ENCODE data around the gene TSR2.

TSR2 gene

DNA sequence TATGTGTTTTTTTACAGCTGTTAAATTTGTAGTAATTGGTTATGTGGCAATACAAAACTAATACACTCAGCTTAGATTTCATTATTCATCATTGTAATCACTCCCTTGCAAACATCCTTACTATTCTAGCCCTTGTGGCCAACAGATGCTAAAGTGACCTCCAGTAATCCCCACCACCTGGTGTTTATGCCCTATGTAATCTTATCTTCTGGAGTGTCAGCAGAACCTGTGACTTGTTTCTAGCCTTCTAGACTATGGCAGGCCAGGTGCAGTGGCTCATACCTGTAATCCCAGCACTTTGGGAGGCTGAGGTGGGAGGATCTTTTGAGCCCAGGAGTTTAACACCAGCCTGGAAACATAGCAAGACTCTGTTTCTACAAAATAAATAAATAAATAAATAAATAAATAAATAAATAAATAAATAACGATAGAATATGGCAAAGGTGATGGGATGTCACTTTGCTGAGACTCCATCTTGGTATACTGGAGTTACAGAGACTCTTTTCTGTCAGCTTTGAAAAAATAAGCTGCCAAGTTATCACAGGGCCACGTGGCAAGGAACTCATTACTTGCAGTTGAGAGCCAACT lies 12.3 kb upstream of the TSR2 start (continued):
- TF ChIP-seq, protein P1, sequence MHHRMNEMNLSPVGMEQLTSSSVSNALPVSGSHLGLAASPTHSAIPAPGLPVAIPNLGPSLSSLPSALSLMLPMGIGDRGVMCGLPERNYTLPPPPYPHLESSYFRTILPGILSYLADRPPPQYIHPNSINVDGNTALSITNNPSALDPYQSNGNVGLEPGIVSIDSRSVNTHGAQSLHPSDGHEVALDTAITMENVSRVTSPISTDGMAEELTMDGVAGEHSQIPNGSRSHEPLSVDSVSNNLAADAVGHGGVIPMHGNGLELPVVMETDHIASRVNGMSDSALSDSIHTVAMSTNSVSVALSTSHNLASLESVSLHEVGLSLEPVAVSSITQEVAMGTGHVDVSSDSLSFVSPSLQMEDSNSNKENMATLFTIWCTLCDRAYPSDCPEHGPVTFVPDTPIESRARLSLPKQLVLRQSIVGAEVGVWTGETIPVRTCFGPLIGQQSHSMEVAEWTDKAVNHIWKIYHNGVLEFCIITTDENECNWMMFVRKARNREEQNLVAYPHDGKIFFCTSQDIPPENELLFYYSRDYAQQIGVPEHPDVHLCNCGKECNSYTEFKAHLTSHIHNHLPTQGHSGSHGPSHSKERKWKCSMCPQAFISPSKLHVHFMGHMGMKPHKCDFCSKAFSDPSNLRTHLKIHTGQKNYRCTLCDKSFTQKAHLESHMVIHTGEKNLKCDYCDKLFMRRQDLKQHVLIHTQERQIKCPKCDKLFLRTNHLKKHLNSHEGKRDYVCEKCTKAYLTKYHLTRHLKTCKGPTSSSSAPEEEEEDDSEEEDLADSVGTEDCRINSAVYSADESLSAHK (tag by site-specific recombination; IDR thresholded peaks at IDR 0.05) = peak; percentile 23; the same call in 1 of the 2 replicates
- TF ChIP-seq ZNF404 (tag by site-specific recombination; IDR thresholded peaks at IDR 0.05) (peak; percentile 73; the same call in 1 of the 2 replicates), ZNF664 (tag by site-specific recombination; IDR thresholded peaks at IDR 0.05) (peak; percentile 69; the same call in 1 of the 2 replicates), ZNF785 (tag by site-specific recombination; IDR thresholded peaks at IDR 0.05) (no peak), ZNF302 (tag by site-specific recombination; IDR thresholded peaks at IDR 0.05; ENCODE audit: low read depth) (no peak), ZNF654 (tag by site-specific recombination; IDR thresholded peaks at IDR 0.05; ENCODE audit: low read depth) (peak; percentile 28), PRDM1 (tag by site-specific recombination; IDR thresholded peaks at IDR 0.05) (no peak), ZNF670 (tag by site-specific recombination; IDR thresholded peaks at IDR 0.05; ENCODE audit: low read depth) (no peak), ZNF416 (tag by site-specific recombination; IDR thresholded peaks at IDR 0.05) (no peak), ZNF140 (tag by site-specific recombination; IDR thresholded peaks at IDR 0.05) (peak; percentile 88), ZFP37 (tag by site-specific recombination; IDR thresholded peaks at IDR 0.05) (0 out of 2 replicates have a peak, but pooled peaks have one; percentile 46), IKZF3 (tag by site-specific recombination; IDR thresholded peaks at IDR 0.05) (no peak), ZNF292 (tag by site-specific recombination; IDR thresholded peaks at IDR 0.05; ENCODE audit: borderline replicate concordance, low read depth) (peak; percentile 59; the same call in 1 of the 2 replicates), ZNF266 (tag by site-specific recombination; IDR thresholded peaks at IDR 0.05; ENCODE audit: low read depth) (0 out of 2 replicates have a peak, but pooled peaks have one; percentile 43), ZNF677 (tag by site-specific recombination; IDR thresholded peaks at IDR 0.05) (no peak), ZNF223 (tag by site-specific recombination; IDR thresholded peaks at IDR 0.05) (peak; percentile 62; the same call in 1 of the 2 replicates)
- TF ChIP-seq, protein P2, sequence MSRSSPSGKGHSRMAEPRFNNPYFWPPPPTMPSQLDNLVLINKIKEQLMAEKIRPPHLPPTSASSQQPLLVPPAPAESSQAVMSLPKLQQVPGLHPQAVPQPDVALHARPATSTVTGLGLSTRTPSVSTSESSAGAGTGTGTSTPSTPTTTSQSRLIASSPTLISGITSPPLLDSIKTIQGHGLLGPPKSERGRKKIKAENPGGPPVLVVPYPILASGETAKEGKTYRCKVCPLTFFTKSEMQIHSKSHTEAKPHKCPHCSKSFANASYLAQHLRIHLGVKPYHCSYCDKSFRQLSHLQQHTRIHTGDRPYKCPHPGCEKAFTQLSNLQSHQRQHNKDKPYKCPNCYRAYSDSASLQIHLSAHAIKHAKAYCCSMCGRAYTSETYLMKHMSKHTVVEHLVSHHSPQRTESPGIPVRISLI (tag by site-specific recombination; IDR thresholded peaks at IDR 0.05) = no peak
- TF ChIP-seq, protein P3, sequence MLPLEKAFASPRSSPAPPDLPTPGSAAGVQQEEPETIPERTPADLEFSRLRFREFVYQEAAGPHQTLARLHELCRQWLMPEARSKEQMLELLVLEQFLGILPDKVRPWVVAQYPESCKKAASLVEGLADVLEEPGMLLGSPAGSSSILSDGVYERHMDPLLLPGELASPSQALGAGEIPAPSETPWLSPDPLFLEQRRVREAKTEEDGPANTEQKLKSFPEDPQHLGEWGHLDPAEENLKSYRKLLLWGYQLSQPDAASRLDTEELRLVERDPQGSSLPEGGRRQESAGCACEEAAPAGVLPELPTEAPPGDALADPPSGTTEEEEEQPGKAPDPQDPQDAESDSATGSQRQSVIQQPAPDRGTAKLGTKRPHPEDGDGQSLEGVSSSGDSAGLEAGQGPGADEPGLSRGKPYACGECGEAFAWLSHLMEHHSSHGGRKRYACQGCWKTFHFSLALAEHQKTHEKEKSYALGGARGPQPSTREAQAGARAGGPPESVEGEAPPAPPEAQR (tag by site-specific recombination; IDR thresholded peaks at IDR 0.05) = no peak
- TF ChIP-seq, protein P4, sequence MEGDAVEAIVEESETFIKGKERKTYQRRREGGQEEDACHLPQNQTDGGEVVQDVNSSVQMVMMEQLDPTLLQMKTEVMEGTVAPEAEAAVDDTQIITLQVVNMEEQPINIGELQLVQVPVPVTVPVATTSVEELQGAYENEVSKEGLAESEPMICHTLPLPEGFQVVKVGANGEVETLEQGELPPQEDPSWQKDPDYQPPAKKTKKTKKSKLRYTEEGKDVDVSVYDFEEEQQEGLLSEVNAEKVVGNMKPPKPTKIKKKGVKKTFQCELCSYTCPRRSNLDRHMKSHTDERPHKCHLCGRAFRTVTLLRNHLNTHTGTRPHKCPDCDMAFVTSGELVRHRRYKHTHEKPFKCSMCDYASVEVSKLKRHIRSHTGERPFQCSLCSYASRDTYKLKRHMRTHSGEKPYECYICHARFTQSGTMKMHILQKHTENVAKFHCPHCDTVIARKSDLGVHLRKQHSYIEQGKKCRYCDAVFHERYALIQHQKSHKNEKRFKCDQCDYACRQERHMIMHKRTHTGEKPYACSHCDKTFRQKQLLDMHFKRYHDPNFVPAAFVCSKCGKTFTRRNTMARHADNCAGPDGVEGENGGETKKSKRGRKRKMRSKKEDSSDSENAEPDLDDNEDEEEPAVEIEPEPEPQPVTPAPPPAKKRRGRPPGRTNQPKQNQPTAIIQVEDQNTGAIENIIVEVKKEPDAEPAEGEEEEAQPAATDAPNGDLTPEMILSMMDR (tag by site-specific recombination; IDR thresholded peaks at IDR 0.05) = no peak
- TF ChIP-seq, protein P5, sequence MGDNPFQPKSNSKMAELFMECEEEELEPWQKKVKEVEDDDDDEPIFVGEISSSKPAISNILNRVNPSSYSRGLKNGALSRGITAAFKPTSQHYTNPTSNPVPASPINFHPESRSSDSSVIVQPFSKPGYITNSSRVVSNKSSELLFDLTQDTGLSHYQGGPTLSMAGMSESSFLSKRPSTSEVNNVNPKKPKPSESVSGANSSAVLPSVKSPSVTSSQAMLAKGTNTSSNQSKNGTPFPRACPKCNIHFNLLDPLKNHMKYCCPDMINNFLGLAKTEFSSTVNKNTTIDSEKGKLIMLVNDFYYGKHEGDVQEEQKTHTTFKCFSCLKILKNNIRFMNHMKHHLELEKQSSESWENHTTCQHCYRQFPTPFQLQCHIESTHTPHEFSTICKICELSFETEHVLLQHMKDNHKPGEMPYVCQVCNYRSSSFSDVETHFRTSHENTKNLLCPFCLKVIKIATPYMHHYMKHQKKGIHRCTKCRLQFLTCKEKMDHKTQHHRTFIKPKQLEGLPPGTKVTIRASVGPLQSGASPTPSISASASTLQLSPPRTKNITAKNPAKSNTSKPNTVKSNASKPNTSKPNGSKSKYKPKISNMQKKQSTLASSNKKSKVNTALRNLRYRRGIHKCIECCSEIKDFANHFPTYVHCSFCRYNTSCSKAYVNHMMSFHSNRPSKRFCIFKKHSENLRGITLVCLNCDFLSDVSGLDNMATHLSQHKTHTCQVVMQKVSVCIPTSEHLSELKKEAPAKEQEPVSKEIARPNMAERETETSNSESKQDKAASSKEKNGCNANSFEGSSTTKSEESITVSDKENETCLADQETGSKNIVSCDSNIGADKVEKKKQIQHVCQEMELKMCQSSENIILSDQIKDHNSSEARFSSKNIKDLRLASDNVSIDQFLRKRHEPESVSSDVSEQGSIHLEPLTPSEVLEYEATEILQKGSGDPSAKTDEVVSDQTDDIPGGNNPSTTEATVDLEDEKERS (tag by site-specific recombination; IDR thresholded peaks at IDR 0.05) = no peak
- TF ChIP-seq, protein P6, sequence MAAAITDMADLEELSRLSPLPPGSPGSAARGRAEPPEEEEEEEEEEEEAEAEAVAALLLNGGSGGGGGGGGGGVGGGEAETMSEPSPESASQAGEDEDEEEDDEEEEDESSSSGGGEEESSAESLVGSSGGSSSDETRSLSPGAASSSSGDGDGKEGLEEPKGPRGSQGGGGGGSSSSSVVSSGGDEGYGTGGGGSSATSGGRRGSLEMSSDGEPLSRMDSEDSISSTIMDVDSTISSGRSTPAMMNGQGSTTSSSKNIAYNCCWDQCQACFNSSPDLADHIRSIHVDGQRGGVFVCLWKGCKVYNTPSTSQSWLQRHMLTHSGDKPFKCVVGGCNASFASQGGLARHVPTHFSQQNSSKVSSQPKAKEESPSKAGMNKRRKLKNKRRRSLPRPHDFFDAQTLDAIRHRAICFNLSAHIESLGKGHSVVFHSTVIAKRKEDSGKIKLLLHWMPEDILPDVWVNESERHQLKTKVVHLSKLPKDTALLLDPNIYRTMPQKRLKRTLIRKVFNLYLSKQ (tag by site-specific recombination; IDR thresholded peaks at IDR 0.05; ENCODE audit: borderline replicate concordance) = peak; percentile 86; the same call in 1 of the 2 replicates
- TF ChIP-seq, protein P7, sequence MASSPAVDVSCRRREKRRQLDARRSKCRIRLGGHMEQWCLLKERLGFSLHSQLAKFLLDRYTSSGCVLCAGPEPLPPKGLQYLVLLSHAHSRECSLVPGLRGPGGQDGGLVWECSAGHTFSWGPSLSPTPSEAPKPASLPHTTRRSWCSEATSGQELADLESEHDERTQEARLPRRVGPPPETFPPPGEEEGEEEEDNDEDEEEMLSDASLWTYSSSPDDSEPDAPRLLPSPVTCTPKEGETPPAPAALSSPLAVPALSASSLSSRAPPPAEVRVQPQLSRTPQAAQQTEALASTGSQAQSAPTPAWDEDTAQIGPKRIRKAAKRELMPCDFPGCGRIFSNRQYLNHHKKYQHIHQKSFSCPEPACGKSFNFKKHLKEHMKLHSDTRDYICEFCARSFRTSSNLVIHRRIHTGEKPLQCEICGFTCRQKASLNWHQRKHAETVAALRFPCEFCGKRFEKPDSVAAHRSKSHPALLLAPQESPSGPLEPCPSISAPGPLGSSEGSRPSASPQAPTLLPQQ (tag by site-specific recombination; IDR thresholded peaks at IDR 0.05) = no peak
